SK-N-SH treated with all-trans-retinoic acid at 6 μM for 48 hours (cell line): Measurements from ENCODE around the gene NUP93.

ENCODE experiments used
- CREB5 ChIP-seq: fragments of 250-450 bp; sonication (Bioruptor Pico); IDR thresholded peaks from 2 replicates; pipeline ENCODE4 v1.5.1; 2020; ENCODE audit warnings: low read depth, mild to moderate bottlenecking, moderate library complexity
- CSDC2 ChIP-seq: fragments of 250-450 bp; sonication (Bioruptor Pico); IDR thresholded peaks from 2 replicates; pipeline ENCODE4 v1.5.0; 2020; ENCODE audit warnings: mild to moderate bottlenecking, moderate library complexity
- GLIS3 ChIP-seq: fragments of 250-450 bp; sonication (Bioruptor Pico); IDR thresholded peaks from 2 replicates; pipeline ENCODE4 v1.5.0; 2020; ENCODE audit warnings: mild to moderate bottlenecking, moderate library complexity
- ISL1 ChIP-seq: fragments of 250-450 bp; sonication (Bioruptor Pico); IDR thresholded peaks from 2 replicates; pipeline ENCODE4 v2.1.2; 2022; ENCODE audit warnings: mild to moderate bottlenecking, moderate library complexity
- PATZ1 ChIP-seq: fragments of 250-450 bp; sonication (Bioruptor Pico); IDR thresholded peaks from 2 replicates; pipeline ENCODE4 v1.8.0; 2020; ENCODE audit warnings: mild to moderate bottlenecking, moderate library complexity, borderline replicate concordance
- POU6F1 ChIP-seq: fragments of 250-450 bp; sonication (Bioruptor Pico); IDR thresholded peaks from 2 replicates; pipeline ENCODE4 v1.8.0; 2021; ENCODE audit warnings: low read depth, mild to moderate bottlenecking, moderate library complexity, borderline replicate concordance
- PPARA ChIP-seq: fragments of 250-450 bp; sonication (Bioruptor Pico); IDR thresholded peaks from 2 replicates; pipeline ENCODE4 v1.5.0; 2020; ENCODE audit warnings: mild to moderate bottlenecking, borderline replicate concordance
- RARB ChIP-seq: fragments of 250-450 bp; sonication (Bioruptor Pico); IDR thresholded peaks from 2 replicates; pipeline ENCODE4 v1.8.0; 2021; ENCODE audit warnings: mild to moderate bottlenecking, moderate library complexity
- SNAI2 ChIP-seq: fragments of 250-450 bp; sonication (Bioruptor Pico); IDR thresholded peaks from 2 replicates; pipeline ENCODE4 v1.5.0; 2020; ENCODE audit warnings: mild to moderate bottlenecking, moderate library complexity
- TSHZ2 ChIP-seq: fragments of 250-450 bp; sonication (Bioruptor Pico); IDR thresholded peaks from 2 replicates; pipeline ENCODE4 v1.5.0; 2020; ENCODE audit warnings: mild to moderate bottlenecking, moderate library complexity
- ZC3H10 ChIP-seq: fragments of 250-450 bp; sonication (Bioruptor Pico); IDR thresholded peaks from 2 replicates; pipeline ENCODE4 v1.5.1; 2021; ENCODE audit warnings: mild to moderate bottlenecking, moderate library complexity
- ZFP3 ChIP-seq: fragments of 250-450 bp; sonication (Bioruptor Pico); IDR thresholded peaks from 2 replicates; pipeline ENCODE4 v1.5.0; 2020; ENCODE audit warnings: mild to moderate bottlenecking, moderate library complexity
- ZFP30 ChIP-seq: fragments of 450-650 bp; formaldehyde crosslinking; IDR thresholded peaks from 2 replicates; pipeline ENCODE4 v1.5.0; 2022; ENCODE audit warnings: mild to moderate bottlenecking, moderate library complexity
- ZNF70 ChIP-seq: fragments of 450-650 bp; formaldehyde crosslinking; IDR thresholded peaks from 2 replicates; pipeline ENCODE4 v1.5.0; 2020; ENCODE audit warnings: mild to moderate bottlenecking, moderate library complexity

- TF ChIP-seq SNAI2 (CRISPR knock-in tag) (no peak), GLIS3 (CRISPR knock-in tag) (no peak), CSDC2 (no peak), TSHZ2 (CRISPR knock-in tag) (no peak), ZFP3 (no peak), ZFP30 (CRISPR knock-in tag) (no peak), ISL1 (no peak), PPARA (CRISPR knock-in tag) (no peak), RARB (CRISPR knock-in tag) (no peak), PATZ1 (no peak), ZNF70 (CRISPR knock-in tag) (no peak), POU6F1 (CRISPR knock-in tag) (no peak), CREB5 (no peak), ZC3H10 (CRISPR knock-in tag) (no peak)
These were observed 5.7 kb upstream of the NUP93 start for GRCh38 chr16:56724191-56724590.
